IMR-90 (cell line): ENCODE measurements around the gene ESF1. TPM values are rescaled to one million over a fixed set of nuclear protein-coding genes. Genes with fewer than 3 reads are reported as not detected.

Source experiments
- ATAC-seq: fragments of 200-7000 bp; cut with Tn5 transposase; 2 replicates; pipeline ENCODE4 v1.9.1; 2020; ENCODE audit warnings: low read depth, mild to moderate bottlenecking, moderate library complexity
- BruUV-seq: library from RNA; stranded (reverse); fragments of 400-500 nt; replicated peaks from 2 replicates; lab custom pipeline; 2021; lab: Mats Ljungman, UMichigan
- CTCF ChIA-PET: fragments of 300-600 bp; formaldehyde crosslinking; extraction: SDS; loops from one replicate; lab custom pipeline; 2021; ENCODE audit warnings: antibody characterized with exemption; lab: Yijun Ruan, JAX
- POLR2A ChIA-PET: fragments of 300-600 bp; sonication (Branson Sonifier 250); formaldehyde crosslinking; loops from one replicate; lab custom pipeline; 2022; ENCODE audit warnings: antibody characterized with exemption; ENCODE audit not compliant: unreplicated experiment; lab: Charles Lee
- DNase-seq: peaks from one replicate; pipeline ENCODE4 v3.0.0; 2013
- H2AFZ ChIP-seq: replicated peaks from 2 replicates; pipeline ENCODE3; 2013; ENCODE audit warnings: low read length, mild to moderate bottlenecking; ENCODE audit not compliant: poor library complexity
- H2AK5ac ChIP-seq: 2 replicates; pipeline ENCODE4 v1.6.1; 2013; ENCODE audit warnings: low read depth, low read length, inconsistent platforms
- H2AK9ac ChIP-seq: replicated peaks from 2 replicates; pipeline ENCODE3; 2013; ENCODE audit warnings: mild to moderate bottlenecking, low read depth, low read length, moderate library complexity; ENCODE audit not compliant: poor library complexity
- H2BK120ac ChIP-seq: 2 replicates; pipeline ENCODE4 v1.6.1; 2013; ENCODE audit warnings: low read depth, low read length, inconsistent platforms
- H2BK15ac ChIP-seq: 3 replicates; pipeline ENCODE4 v1.6.1; 2013; ENCODE audit warnings: low read depth, low read length, inconsistent platforms
- H2BK20ac ChIP-seq: 2 replicates; pipeline ENCODE4 v1.6.1; 2013; ENCODE audit warnings: low read depth, mild to moderate bottlenecking, inconsistent platforms, low read length, moderate library complexity
- H2BK5ac ChIP-seq: 2 replicates; pipeline ENCODE4 v1.6.1; 2013; ENCODE audit warnings: mild to moderate bottlenecking, low read depth, low read length, inconsistent platforms; ENCODE audit not compliant: poor library complexity, severe bottlenecking
- H3K14ac ChIP-seq: replicated peaks from 2 replicates; pipeline ENCODE4 v1.6.1; 2013; ENCODE audit warnings: low read depth, low read length, inconsistent platforms
- H3K18ac ChIP-seq: 2 replicates; pipeline ENCODE4 v1.6.1; 2013; ENCODE audit warnings: low read depth, low read length, control low read depth
- H3K23ac ChIP-seq: 2 replicates; pipeline ENCODE4 v1.6.1; 2013; ENCODE audit warnings: low read depth, low read length, inconsistent platforms
- H3K27ac ChIP-seq: 2 replicates; pipeline ENCODE4 v1.5.1; 2013; ENCODE audit warnings: mild to moderate bottlenecking, control low read depth, low read length; ENCODE audit not compliant: insufficient read depth
- H3K27me3 ChIP-seq: 2 replicates; pipeline ENCODE4 v1.6.1; 2013; ENCODE audit warnings: low read length; ENCODE audit not compliant: control insufficient read depth, insufficient read depth
- H3K36me3 ChIP-seq: 2 replicates; pipeline ENCODE4 v1.6.1; 2013; ENCODE audit warnings: low read length, mixed read lengths; ENCODE audit not compliant: control insufficient read depth, insufficient read depth
- H3K4ac ChIP-seq: 2 replicates; pipeline ENCODE4 v1.6.1; 2013; ENCODE audit warnings: low read depth, low read length, inconsistent platforms
- H3K4me1 ChIP-seq: 2 replicates; pipeline ENCODE4 v1.6.1; 2013; ENCODE audit warnings: low read length, mixed read lengths; ENCODE audit not compliant: control insufficient read depth, insufficient read depth
- H3K4me2 ChIP-seq: 2 replicates; pipeline ENCODE4 v1.6.1; 2013; ENCODE audit warnings: low read depth, mild to moderate bottlenecking, control low read depth, low read length, moderate library complexity
- H3K4me3 ChIP-seq: 2 replicates; pipeline ENCODE4 v1.5.1; 2013; ENCODE audit warnings: low read depth, mild to moderate bottlenecking, control low read depth, low read length, moderate library complexity; ENCODE audit not compliant: insufficient read depth
- H3K56ac ChIP-seq: 2 replicates; pipeline ENCODE4 v1.6.1; 2013; ENCODE audit warnings: low read length, inconsistent platforms; ENCODE audit not compliant: insufficient read depth; ENCODE audit errors: extremely low read depth
- H3K79me1 ChIP-seq, 2 experiments: 2 replicates each; pipeline ENCODE4 v1.6.1; 2013; ENCODE audit warnings: low read length in 2 of 2, inconsistent platforms in 1 of 2, low read depth in 1 of 2
- H3K9ac ChIP-seq: 2 replicates; pipeline ENCODE4 v1.6.1; 2013; ENCODE audit warnings: low read depth, low read length, control low read depth
- H3K9me1 ChIP-seq: 2 replicates; pipeline ENCODE4 v1.6.1; 2013; ENCODE audit warnings: low read length, inconsistent platforms; ENCODE audit not compliant: insufficient read depth
- H3K9me3 ChIP-seq: 2 replicates; pipeline ENCODE4 v1.6.1; 2013; ENCODE audit warnings: low read length; ENCODE audit not compliant: control insufficient read depth, insufficient read depth
- H4K20me1 ChIP-seq: 2 replicates; pipeline ENCODE4 v1.6.1; 2013; ENCODE audit warnings: low read length, inconsistent platforms; ENCODE audit not compliant: insufficient read depth
- H4K5ac ChIP-seq: 2 replicates; pipeline ENCODE4 v1.6.1; 2013; ENCODE audit warnings: mild to moderate bottlenecking, low read depth, low read length, control low read depth
- H4K8ac ChIP-seq, 2 experiments: 2 replicates each; pipeline ENCODE4 v1.6.1; 2013; ENCODE audit warnings: low read depth in 2 of 2, low read length in 2 of 2, control low read depth in 1 of 2, inconsistent platforms in 1 of 2
- H4K91ac ChIP-seq: 2 replicates; pipeline ENCODE4 v1.6.1; 2013; ENCODE audit warnings: low read depth, low read length, inconsistent platforms; ENCODE audit not compliant: insufficient read depth
- BHLHE40 ChIP-seq: fragments of 150-350 bp; IDR thresholded peaks from 2 replicates; pipeline ENCODE4 v1.6.1; 2016; ENCODE audit warnings: mild to moderate bottlenecking, low read depth, low read length
- CEBPB ChIP-seq: IDR thresholded peaks from 2 replicates; pipeline ENCODE4 v1.6.1; 2012; ENCODE audit warnings: low read depth, low read length, improper control_type of control experiment
- CHD1 ChIP-seq: IDR thresholded peaks from 2 replicates; pipeline ENCODE4 v1.6.1; 2012; ENCODE audit warnings: low read depth, low read length, improper control_type of control experiment
- FOS ChIP-seq: fragments of 150-350 bp; IDR thresholded peaks from 2 replicates; pipeline ENCODE4 v1.6.1; 2016; ENCODE audit warnings: low read depth, low read length
- MXI1 ChIP-seq: IDR thresholded peaks from 2 replicates; pipeline ENCODE4 v1.6.1; 2012; ENCODE audit warnings: low read depth, mild to moderate bottlenecking, low read length, moderate library complexity, borderline replicate concordance
- NFE2L2 ChIP-seq: fragments of 150-350 bp; IDR thresholded peaks from 2 replicates; pipeline ENCODE4 v1.6.1; 2016; ENCODE audit warnings: low read depth, mild to moderate bottlenecking, low read length
- POLR2A ChIP-seq: IDR thresholded peaks from 2 replicates; pipeline ENCODE4 v1.6.1; 2012; ENCODE audit warnings: mild to moderate bottlenecking, low read depth, low read length
- RFX5 ChIP-seq: IDR thresholded peaks from 2 replicates; pipeline ENCODE4 v1.8.0; 2012; ENCODE audit warnings: low read depth, mild to moderate bottlenecking, low read length, moderate library complexity
- SMC3 ChIP-seq: fragments of 150-350 bp; IDR thresholded peaks from 2 replicates; pipeline ENCODE4 v1.6.1; 2016; ENCODE audit warnings: low read depth, mild to moderate bottlenecking, antibody characterized with exemption, low read length, moderate library complexity
- USF2 ChIP-seq: fragments of 150-350 bp; IDR thresholded peaks from 2 replicates; pipeline ENCODE4 v1.6.1; 2017; ENCODE audit warnings: mild to moderate bottlenecking, antibody characterized with exemption, low read length, low read depth
- WGBS, 2 experiments: methylation state at CpG; one replicate each; pipeline versions ENCODE4 v1.1.5 to v1.1.7; 2013; ENCODE audit warnings: missing lambda C conversion rate in 2 of 2; ENCODE audit not compliant: insufficient read length in 1 of 2; ENCODE audit errors: extremely low coverage in 2 of 2; 5-methylcytosine and 5-hydroxymethylcytosine counted together
- dilution Hi-C: fragments of 300-500 bp; cut with HindIII; formaldehyde crosslinking; loops from one replicate; pipeline ENCODE4 v1.14.3; 2018; ENCODE audit warnings: low sequenced_read_pairs; ENCODE audit not compliant: unreplicated experiment
- in situ Hi-C: fragments of 300-500 bp; cut with MboI; formaldehyde crosslinking; loops from 3 replicates; pipeline ENCODE4 v1.14.3; 2019; ENCODE audit warnings: low sequenced_read_pairs, inconsistent platforms, mixed read lengths
- intact Hi-C: fragments of 100-400 bp; cut with micrococcal nuclease; formaldehyde crosslinking; loops from 2 replicates; pipeline ENCODE4 v1.10.0; 2022
- polyA plus RNA-seq, 3 experiments: library from polyadenylated mRNA; depleted of rRNA; stranded (reverse); fragments of >200 nt; gene quantifications; 2 replicates each; pipeline ENCODE4 v1.2.3, GENCODE V29; 2012; ENCODE audit warnings: low replicate concordance in 1 of 3
- total RNA-seq: library from RNA; depleted of rRNA; stranded (reverse); fragments of >200 nt; gene quantifications from 2 replicates; pipeline ENCODE4 v1.2.3, GENCODE V29; 2012
- TF ChIP-seq, protein P1 (sequence below): conservative IDR thresholded peaks from 2 replicates; pipeline ENCODE4 v1.5.1; 2012; ENCODE audit warnings: mild to moderate bottlenecking, low read depth, low read length, improper control_type of control experiment
- TF ChIP-seq, protein P2 (sequence below): fragments of 150-350 bp; IDR thresholded peaks from 2 replicates; pipeline ENCODE4 v1.6.1; 2016; ENCODE audit warnings: low read depth, mild to moderate bottlenecking, low read length, moderate library complexity, borderline replicate concordance

ESF1 gene
- total and polyA plus RNA-seq, 2 of the 4 experiments (the other 2 are of a cell fraction), result 2.6 to 2.7 TPM

- no peak overlapping the region for H3K4me2 ChIP-seq
- in situ Hi-C loops, result no loop called here
Observed at GRCh38 chr20:13809855-13810254, 25.1 kb upstream of the ESF1 start.

More at GRCh38 chr20:13809855-13810254, 25.1 kb upstream of the ESF1 start:
- dilution Hi-C loops, result no loop called here
- Histone ChIP-seq H4K8ac (no peak overlapping the region), H3K4ac (no peak overlapping the region), H3K9me1 (no peaks in the 10 kb centered on the region), H3K9ac (no peak overlapping the region), H2AK9ac (no peak overlapping the region), H3K9me3 (no peaks in the 10 kb centered on the region), H2BK120ac (no peak overlapping the region), H2AFZ (no peak overlapping the region), H4K20me1 (no peaks in the 10 kb centered on the region), H2BK20ac (no peak overlapping the region), H3K4me1 (no peaks in the 10 kb centered on the region), H3K79me1 (peaks cover 0 to 5% of the 10 kb centered on the region in 2 experiments; a peak in 1 of 4 replicates), H2BK15ac (no peak overlapping the region), H4K5ac (no peak overlapping the region), H4K91ac (no peak overlapping the region), H3K27ac (no peak overlapping the region), H3K23ac (no peak overlapping the region), H3K27me3 (no peaks in the 10 kb centered on the region), H2BK5ac (no peak overlapping the region), H3K14ac (no peak overlapping the region), H3K18ac (no peak overlapping the region), H2AK5ac (no peak overlapping the region), H3K4me3 (no peak overlapping the region), H3K36me3 (peaks cover 38% of the 10 kb centered on the region), H3K56ac (no peak overlapping the region)
- TF ChIP-seq SMC3, result no peak
- no peak for TF ChIP-seq POLR2A
- TF ChIP-seq CHD1, result no peak
- no peak for TF ChIP-seq USF2
- TF ChIP-seq FOS, result no peak
- TF ChIP-seq, protein P1, sequence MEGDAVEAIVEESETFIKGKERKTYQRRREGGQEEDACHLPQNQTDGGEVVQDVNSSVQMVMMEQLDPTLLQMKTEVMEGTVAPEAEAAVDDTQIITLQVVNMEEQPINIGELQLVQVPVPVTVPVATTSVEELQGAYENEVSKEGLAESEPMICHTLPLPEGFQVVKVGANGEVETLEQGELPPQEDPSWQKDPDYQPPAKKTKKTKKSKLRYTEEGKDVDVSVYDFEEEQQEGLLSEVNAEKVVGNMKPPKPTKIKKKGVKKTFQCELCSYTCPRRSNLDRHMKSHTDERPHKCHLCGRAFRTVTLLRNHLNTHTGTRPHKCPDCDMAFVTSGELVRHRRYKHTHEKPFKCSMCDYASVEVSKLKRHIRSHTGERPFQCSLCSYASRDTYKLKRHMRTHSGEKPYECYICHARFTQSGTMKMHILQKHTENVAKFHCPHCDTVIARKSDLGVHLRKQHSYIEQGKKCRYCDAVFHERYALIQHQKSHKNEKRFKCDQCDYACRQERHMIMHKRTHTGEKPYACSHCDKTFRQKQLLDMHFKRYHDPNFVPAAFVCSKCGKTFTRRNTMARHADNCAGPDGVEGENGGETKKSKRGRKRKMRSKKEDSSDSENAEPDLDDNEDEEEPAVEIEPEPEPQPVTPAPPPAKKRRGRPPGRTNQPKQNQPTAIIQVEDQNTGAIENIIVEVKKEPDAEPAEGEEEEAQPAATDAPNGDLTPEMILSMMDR, result no peak
- no peak for TF ChIP-seq RFX5
- TF ChIP-seq, protein P2, sequence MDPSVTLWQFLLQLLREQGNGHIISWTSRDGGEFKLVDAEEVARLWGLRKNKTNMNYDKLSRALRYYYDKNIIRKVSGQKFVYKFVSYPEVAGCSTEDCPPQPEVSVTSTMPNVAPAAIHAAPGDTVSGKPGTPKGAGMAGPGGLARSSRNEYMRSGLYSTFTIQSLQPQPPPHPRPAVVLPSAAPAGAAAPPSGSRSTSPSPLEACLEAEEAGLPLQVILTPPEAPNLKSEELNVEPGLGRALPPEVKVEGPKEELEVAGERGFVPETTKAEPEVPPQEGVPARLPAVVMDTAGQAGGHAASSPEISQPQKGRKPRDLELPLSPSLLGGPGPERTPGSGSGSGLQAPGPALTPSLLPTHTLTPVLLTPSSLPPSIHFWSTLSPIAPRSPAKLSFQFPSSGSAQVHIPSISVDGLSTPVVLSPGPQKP, result no peak
- no peak for TF ChIP-seq BHLHE40
- no peak for TF ChIP-seq CEBPB
- TF ChIP-seq NFE2L2, result no peak
- no peak for TF ChIP-seq MXI1
- ATAC-seq (no peak), DNase-seq (no peak)
- POLR2A ChIA-PET, result no interaction called here
- CTCF ChIA-PET, result no interaction called here
- 86% methylated on average over 1 of the region's 3 CpGs; no CpG with 5 or more reads in 1 of the 2 experiments for WGBS, 2 experiments
- intact Hi-C loops, result no loop called here
- BruUV-seq, result no TSS peak
